WTC11 (cell line): ENCODE measurements around the gene FBXL13. TPM values are rescaled to one million over a fixed set of nuclear protein-coding genes. Genes with fewer than 3 reads are reported as not detected.

ENCODE experiments used
- ATAC-seq: fragments of 200-7000 bp; cut with Tn5 transposase; 2 replicates; pipeline ENCODE4 v1.10.0; 2021; ENCODE audit warnings: mild to moderate bottlenecking, moderate library complexity
- CTCF ChIA-PET: fragments of 300-600 bp; sonication (Branson Sonifier 250); formaldehyde crosslinking; loops from one replicate; lab custom pipeline; 2021; ENCODE audit warnings: antibody characterized with exemption; lab: Charles Lee
- POLR2A ChIA-PET: fragments of 350-600 bp; sonication (Branson Sonifier 250); formaldehyde crosslinking; loops from one replicate; lab custom pipeline; 2021; ENCODE audit warnings: antibody characterized with exemption; lab: Charles Lee
- DNase-seq: peaks from one replicate; pipeline ENCODE4 v3.0.0; 2021; ENCODE audit warnings: low spot score
- H3K27ac Mint-ChIP-seq: 2 replicates; pipeline ENCODE4 v1.8.0; 2021; ENCODE audit warnings: mixed read lengths
- H3K27me3 Mint-ChIP-seq: 2 replicates; pipeline ENCODE4 v1.8.0; 2021; ENCODE audit warnings: low read depth, mild to moderate bottlenecking, moderate library complexity, mixed read lengths
- H3K36me3 Mint-ChIP-seq: 2 replicates; pipeline ENCODE4 v1.8.0; 2021; ENCODE audit warnings: mixed read lengths
- H3K4me1 Mint-ChIP-seq: 2 replicates; pipeline ENCODE4 v1.8.0; 2022; ENCODE audit warnings: mixed read lengths
- H3K4me3 Mint-ChIP-seq: 2 replicates; pipeline ENCODE4 v1.8.0; 2021; ENCODE audit warnings: mild to moderate bottlenecking, moderate library complexity, mixed read lengths
- H3K9me3 Mint-ChIP-seq: 2 replicates; pipeline ENCODE4 v1.8.0; 2021; ENCODE audit warnings: mixed read lengths
- ATF3 ChIP-seq: sonication (generic); formaldehyde crosslinking; conservative IDR thresholded peaks from 2 replicates; pipeline ENCODE4 v1.8.1; 2022; ENCODE audit warnings: mild to moderate bottlenecking, missing genetic modification reagents
- FOXJ3 ChIP-seq: sonication (generic); formaldehyde crosslinking; IDR thresholded peaks from 2 replicates; pipeline ENCODE4 v1.9.0; 2021; ENCODE audit warnings: missing genetic modification reagents, mild to moderate bottlenecking, borderline replicate concordance
- FOXK1 ChIP-seq: sonication (generic); formaldehyde crosslinking; IDR thresholded peaks from 2 replicates; pipeline ENCODE4 v1.8.0; 2022; ENCODE audit warnings: mild to moderate bottlenecking, moderate library complexity, missing genetic modification reagents
- FOXP1 ChIP-seq: sonication (generic); formaldehyde crosslinking; IDR thresholded peaks from 2 replicates; pipeline ENCODE4 v1.8.0; 2022; ENCODE audit warnings: missing genetic modification reagents, mild to moderate bottlenecking, moderate library complexity, borderline replicate concordance
- HMGA2 ChIP-seq: fragments of 250-450 bp; sonication (Bioruptor Pico); IDR thresholded peaks from 2 replicates; pipeline ENCODE4 v1.4.0; 2021; ENCODE audit warnings: mild to moderate bottlenecking, moderate library complexity
- HMGXB4 ChIP-seq: sonication (generic); formaldehyde crosslinking; IDR thresholded peaks from 2 replicates; pipeline ENCODE4 v1.8.1; 2023; ENCODE audit warnings: mild to moderate bottlenecking, moderate library complexity, missing genetic modification reagents
- IRF1 ChIP-seq: sonication (generic); formaldehyde crosslinking; IDR thresholded peaks from 2 replicates; pipeline ENCODE4 v1.8.0; 2023; ENCODE audit warnings: missing genetic modification reagents
- NR1H2 ChIP-seq: sonication (generic); formaldehyde crosslinking; IDR thresholded peaks from 2 replicates; pipeline ENCODE4 v1.9.0; 2021; ENCODE audit warnings: mild to moderate bottlenecking, moderate library complexity, missing genetic modification reagents
- NR2C2 ChIP-seq: sonication (generic); formaldehyde crosslinking; IDR thresholded peaks from 2 replicates; pipeline ENCODE4 v1.8.0; 2022; ENCODE audit warnings: mild to moderate bottlenecking, missing genetic modification reagents
- OVOL2 ChIP-seq: fragments of 250-450 bp; sonication (Bioruptor Pico); IDR thresholded peaks from 2 replicates; pipeline ENCODE4 v1.9.0; 2021; ENCODE audit warnings: mild to moderate bottlenecking, borderline replicate concordance
- PRRX2 ChIP-seq: fragments of 250-450 bp; sonication (Bioruptor Pico); IDR thresholded peaks from 2 replicates; pipeline ENCODE4 v1.8.0; 2021; ENCODE audit warnings: mild to moderate bottlenecking
- SMAD3 ChIP-seq: sonication (generic); formaldehyde crosslinking; IDR thresholded peaks from 2 replicates; pipeline ENCODE4 v1.8.0; 2022; ENCODE audit warnings: missing genetic modification reagents, mild to moderate bottlenecking, borderline replicate concordance
- SP1 ChIP-seq: sonication (generic); formaldehyde crosslinking; conservative IDR thresholded peaks from 2 replicates; pipeline ENCODE4 v1.8.1; 2022; ENCODE audit warnings: missing genetic modification reagents
- USF2 ChIP-seq: sonication (generic); formaldehyde crosslinking; IDR thresholded peaks from 2 replicates; pipeline ENCODE4 v1.8.1; 2023; ENCODE audit warnings: mild to moderate bottlenecking, missing genetic modification reagents, moderate library complexity
- ZBTB43 ChIP-seq: sonication (generic); formaldehyde crosslinking; IDR thresholded peaks from 2 replicates; pipeline ENCODE4 v1.8.1; 2023; ENCODE audit warnings: mild to moderate bottlenecking, missing genetic modification reagents
- ZNF317 ChIP-seq: sonication (generic); formaldehyde crosslinking; IDR thresholded peaks from 2 replicates; pipeline ENCODE4 v1.8.1; 2023; ENCODE audit warnings: low read depth, mild to moderate bottlenecking, moderate library complexity, missing genetic modification reagents, borderline replicate concordance
- ZNF423 ChIP-seq: fragments of 250-450 bp; sonication (Bioruptor Pico); IDR thresholded peaks from 2 replicates; pipeline ENCODE4 v2.1.2; 2022; ENCODE audit warnings: mild to moderate bottlenecking, moderate library complexity
- ZNF671 ChIP-seq: fragments of 250-450 bp; sonication (Bioruptor Pico); IDR thresholded peaks from 2 replicates; pipeline ENCODE4 v1.8.0; 2021; ENCODE audit warnings: mild to moderate bottlenecking
- total RNA-seq: library from RNA; stranded (reverse); gene quantifications from 3 replicates; pipeline ENCODE4 v1.2.3, GENCODE V29; 2021
- TF ChIP-seq, protein P1 (sequence below): sonication (generic); formaldehyde crosslinking; conservative IDR thresholded peaks from 2 replicates; pipeline ENCODE4 v1.8.1; 2023; ENCODE audit warnings: mild to moderate bottlenecking, low read depth, missing genetic modification reagents, moderate library complexity
- TF ChIP-seq, protein P2 (sequence below): fragments of 250-450 bp; sonication (Bioruptor Pico); conservative IDR thresholded peaks from 2 replicates; pipeline ENCODE4 v1.9.0; 2021; ENCODE audit warnings: mild to moderate bottlenecking

Gene FBXL13
- total RNA-seq, 1 experiment from 2014 or later, result 1.7 TPM

DNA sequence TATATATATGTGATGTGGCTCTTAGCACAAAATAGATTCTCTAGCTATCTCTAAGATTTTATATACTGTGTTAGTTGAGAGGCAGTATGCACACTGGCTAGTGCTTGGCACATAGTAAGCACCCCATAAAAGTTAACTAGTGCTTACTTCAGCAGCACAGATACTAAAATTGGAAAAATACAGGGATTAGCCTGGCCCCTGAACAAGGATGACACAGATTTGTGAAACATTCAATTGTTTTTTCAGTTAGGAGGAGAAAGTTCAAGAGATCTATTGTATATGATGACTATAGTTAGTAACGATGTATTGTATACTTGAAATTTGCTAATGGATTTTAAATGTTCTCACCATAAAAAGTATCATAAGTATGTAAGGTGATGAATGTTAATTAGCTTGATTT, 240.1 kb downstream of the FBXL13 start:
- peaks cover 5% of the 10 kb centered on the region for H3K4me1 Mint-ChIP-seq
- POLR2A ChIA-PET, result no interaction called here
- H3K27me3 Mint-ChIP-seq, result no peaks in the 10 kb centered on the region
- no peak overlapping the region for H3K4me3 Mint-ChIP-seq
- H3K9me3 Mint-ChIP-seq, result no peaks in the 10 kb centered on the region
- H3K27ac Mint-ChIP-seq, result no peak overlapping the region
- TF ChIP-seq FOXP1 (CRISPR knock-in tag) (no peak), FOXK1 (CRISPR knock-in tag) (no peak), SP1 (no peak), HMGA2 (0 out of 2 replicates have a peak, but pooled peaks have one; percentile 17), OVOL2 (CRISPR knock-in tag) (no peak)
- no peak for ATAC-seq
- DNase-seq, result no peak
- no peaks in the 10 kb centered on the region for H3K36me3 Mint-ChIP-seq
- CTCF ChIA-PET, result no interaction called here

DNA sequence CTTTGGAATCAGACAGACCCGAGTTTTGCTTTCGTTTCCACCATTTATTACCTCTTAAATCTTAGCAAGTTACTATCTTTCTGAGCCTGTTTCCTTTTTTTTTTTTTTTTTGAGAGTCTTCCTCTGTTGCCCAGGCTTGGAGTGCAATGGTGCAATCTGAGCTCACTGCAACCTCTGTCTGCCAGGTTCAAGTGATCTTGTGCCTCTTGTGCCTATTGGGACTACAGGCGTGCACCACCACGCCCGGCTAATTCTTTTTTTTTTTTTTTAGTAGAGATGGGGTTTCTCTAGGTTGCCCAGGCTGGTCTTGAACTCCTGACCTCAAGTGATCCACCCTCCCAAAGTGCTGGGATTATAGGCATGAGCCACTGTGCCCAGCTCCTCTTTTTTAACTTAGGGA, 241.3 kb downstream of the FBXL13 start:
- Mint-ChIP-seq H3K36me3 (no peaks in the 10 kb centered on the region), H3K9me3 (no peaks in the 10 kb centered on the region), H3K4me1 (peaks cover 8% of the 10 kb centered on the region), H3K27ac (no peak overlapping the region), H3K4me3 (no peak overlapping the region), H3K27me3 (no peaks in the 10 kb centered on the region)
- no peak for DNase-seq
- no peak for ATAC-seq
- ChIA-PET POLR2A (no interaction called here), CTCF (no interaction called here)
- TF ChIP-seq NR2C2 (no peak), ZNF317 (CRISPR knock-in tag) (no peak), NR1H2 (no peak), IRF1 (no peak), ATF3 (CRISPR knock-in tag) (no peak), HMGA2 (no peak)

- no peak for DNase-seq
- ATAC-seq, result no peak
- ChIA-PET CTCF (no interaction called here), POLR2A (no interaction called here)
- H3K27me3 Mint-ChIP-seq, result no peaks in the 10 kb centered on the region
- peaks cover 2% of the 10 kb centered on the region; the same call in 1 of the 2 replicates for H3K36me3 Mint-ChIP-seq
- peaks cover 8% of the 10 kb centered on the region for H3K4me1 Mint-ChIP-seq
- no peak overlapping the region for H3K27ac Mint-ChIP-seq
- no peak overlapping the region for H3K4me3 Mint-ChIP-seq
- H3K9me3 Mint-ChIP-seq, result no peaks in the 10 kb centered on the region
- TF ChIP-seq ZNF671 (CRISPR knock-in tag) (no peak), PRRX2 (no peak), FOXJ3 (no peak), SMAD3 (CRISPR knock-in tag) (no peak), ZBTB43 (no peak), USF2 (CRISPR knock-in tag) (no peak), ZNF423 (CRISPR knock-in tag) (no peak), HMGXB4 (CRISPR knock-in tag) (no peak)
- TF ChIP-seq, protein P1, sequence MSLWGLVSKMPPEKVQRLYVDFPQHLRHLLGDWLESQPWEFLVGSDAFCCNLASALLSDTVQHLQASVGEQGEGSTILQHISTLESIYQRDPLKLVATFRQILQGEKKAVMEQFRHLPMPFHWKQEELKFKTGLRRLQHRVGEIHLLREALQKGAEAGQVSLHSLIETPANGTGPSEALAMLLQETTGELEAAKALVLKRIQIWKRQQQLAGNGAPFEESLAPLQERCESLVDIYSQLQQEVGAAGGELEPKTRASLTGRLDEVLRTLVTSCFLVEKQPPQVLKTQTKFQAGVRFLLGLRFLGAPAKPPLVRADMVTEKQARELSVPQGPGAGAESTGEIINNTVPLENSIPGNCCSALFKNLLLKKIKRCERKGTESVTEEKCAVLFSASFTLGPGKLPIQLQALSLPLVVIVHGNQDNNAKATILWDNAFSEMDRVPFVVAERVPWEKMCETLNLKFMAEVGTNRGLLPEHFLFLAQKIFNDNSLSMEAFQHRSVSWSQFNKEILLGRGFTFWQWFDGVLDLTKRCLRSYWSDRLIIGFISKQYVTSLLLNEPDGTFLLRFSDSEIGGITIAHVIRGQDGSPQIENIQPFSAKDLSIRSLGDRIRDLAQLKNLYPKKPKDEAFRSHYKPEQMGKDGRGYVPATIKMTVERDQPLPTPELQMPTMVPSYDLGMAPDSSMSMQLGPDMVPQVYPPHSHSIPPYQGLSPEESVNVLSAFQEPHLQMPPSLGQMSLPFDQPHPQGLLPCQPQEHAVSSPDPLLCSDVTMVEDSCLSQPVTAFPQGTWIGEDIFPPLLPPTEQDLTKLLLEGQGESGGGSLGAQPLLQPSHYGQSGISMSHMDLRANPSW, result no peak
- TF ChIP-seq, protein P2, sequence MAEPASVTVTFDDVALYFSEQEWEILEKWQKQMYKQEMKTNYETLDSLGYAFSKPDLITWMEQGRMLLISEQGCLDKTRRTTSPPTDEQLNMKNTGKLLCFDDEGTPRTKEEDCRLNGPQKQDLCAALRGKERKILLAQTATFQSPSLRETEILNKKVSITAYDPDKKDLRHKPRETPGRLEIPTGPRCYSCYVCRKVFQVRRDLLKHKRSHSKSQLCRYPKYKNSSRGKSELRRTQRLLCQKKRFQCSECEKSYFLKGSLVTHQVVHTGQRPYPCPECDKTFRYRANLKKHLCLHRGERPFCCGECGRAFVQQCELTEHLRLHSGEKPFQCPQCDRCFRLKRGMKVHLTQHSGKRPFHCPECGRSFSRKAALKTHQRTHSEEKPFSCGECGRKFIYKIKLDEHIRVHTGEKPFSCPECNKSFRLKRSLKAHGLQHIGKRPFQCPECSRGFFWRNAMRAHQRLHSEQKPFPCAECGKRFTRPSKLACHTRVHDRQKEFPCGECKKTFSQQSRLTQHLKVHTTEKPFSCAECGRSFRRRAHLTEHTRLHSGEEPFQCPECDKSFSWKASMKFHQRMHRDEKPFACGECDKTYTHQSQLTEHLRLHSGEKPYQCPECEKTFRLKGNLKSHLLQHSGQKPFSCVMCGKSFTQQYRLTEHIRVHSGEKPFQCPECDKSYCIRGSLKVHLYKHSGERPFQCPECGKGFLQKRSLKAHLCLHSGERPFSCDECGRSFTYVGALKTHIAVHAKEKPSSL (CRISPR knock-in tag), result no peak
Measured at GRCh38 chr7:102832674-102833073, 241.9 kb downstream of the FBXL13 start.
